Keratinocyte (primary cell): Measurements from ENCODE around the gene OXNAD1.

Experiments used
- CTCF ChIP-seq, 3 experiments: IDR thresholded peaks in 1 of 3; conservative IDR thresholded peaks in 1 of 3; optimal IDR thresholded peaks in 1 of 3; 2 replicates in 2 of 3; 3 replicates in 1 of 3; pipeline versions ENCODE3 to v1.5.1; 2011; ENCODE audit warnings: low read length in 3 of 3, mild to moderate bottlenecking in 3 of 3, moderate library complexity in 2 of 3, control low read depth in 1 of 3, inconsistent platforms in 1 of 3; ENCODE audit not compliant: insufficient read depth in 2 of 3; ENCODE audit errors: extremely low read depth in 1 of 3
- EZH2 ChIP-seq: IDR thresholded peaks from one replicate; pipeline ENCODE4 v1.6.1; 2012; ENCODE audit warnings: inconsistent platforms, mild to moderate bottlenecking, low read length, moderate library complexity

GRCh38 chr3:16279010-16279801 is 14.2 kb downstream of the OXNAD1 start:
- no peak for TF ChIP-seq CTCF (optimal IDR thresholded peaks at IDR 0.05 in 1 of 3, IDR thresholded peaks at IDR 0.05 in 1 of 3, conservative IDR thresholded peaks at IDR 0.05 in 1 of 3; ENCODE audit: extremely low read depth in 1 of 3, insufficient read depth in 2 of 3, low read length in 3 of 3)
- no peak for TF ChIP-seq EZH2
